K562 (cell line): ENCODE data around the gene SPHK1. TPM values are rescaled to one million over a fixed set of nuclear protein-coding genes. Genes with fewer than 3 reads are reported as not detected.

ENCODE experiments used
- DPF2 ChIP-seq: fragments of 450-650 bp; IDR thresholded peaks from 2 replicates; pipeline ENCODE4 v1.6.1; 2016
- ILK ChIP-seq: fragments of 450-650 bp; IDR thresholded peaks from 2 replicates; pipeline ENCODE4 v1.6.1; 2016; ENCODE audit warnings: missing genetic modification characterization, low read depth, mild to moderate bottlenecking, missing compliant biosample characterization, moderate library complexity, borderline replicate concordance
- MAFK ChIP-seq: IDR thresholded peaks from 2 replicates; pipeline ENCODE4 v1.6.1; 2011; ENCODE audit warnings: low read length, improper control_type of control experiment
- NELFE ChIP-seq: IDR thresholded peaks from 2 replicates; pipeline ENCODE4 v1.6.1; 2011; ENCODE audit warnings: mild to moderate bottlenecking; ENCODE audit not compliant: insufficient read depth, insufficient read length
- RAD51 ChIP-seq: fragments of 450-650 bp; IDR thresholded peaks from 2 replicates; pipeline ENCODE4 v1.7.1; 2016; ENCODE audit warnings: low read depth, mild to moderate bottlenecking, borderline replicate concordance
- SIN3A ChIP-seq, 2 experiments: fragments of 150-350 bp in 1 of 2; IDR thresholded peaks; 2 replicates each; pipeline ENCODE4 v1.6.1; 2011 to 2016; ENCODE audit warnings: borderline replicate concordance in 2 of 2, low read depth in 2 of 2, low read length in 2 of 2, mild to moderate bottlenecking in 2 of 2, moderate library complexity in 2 of 2; ENCODE audit not compliant: control insufficient read depth in 1 of 2
- SREBF1 ChIP-seq: fragments of 150-350 bp; IDR thresholded peaks from 2 replicates; pipeline ENCODE4 v1.6.1; 2014; ENCODE audit warnings: antibody characterized with exemption, low read depth, low read length, borderline replicate concordance
- ZNF140 ChIP-seq: fragments of 250-450 bp; sonication (Bioruptor Pico); IDR thresholded peaks from 2 replicates; pipeline ENCODE4 v1.8.0; 2021; ENCODE audit warnings: moderate library complexity, mild to moderate bottlenecking, inconsistent platforms
- polyA plus RNA-seq, 8 experiments: library from polyadenylated mRNA; depleted of rRNA in 4 of 8; stranded (reverse) in 5 of 8; unstranded in 3 of 8; fragments of >200 nt; fragmentation: Nextera tagmentation in 2 of 8; fragmentation: Illumina TruSeq in 1 of 8; extraction: Ambion mirVana in 2 of 8; extraction: Trizol in 1 of 8; gene quantifications; 2 replicates each; pipeline versions ENCODE4 v1.2.1 to v1.2.3, GENCODE V29; 2011 to 2014; ENCODE audit warnings: inconsistent platforms in 1 of 8, missing spikeins in 1 of 8
- total RNA-seq, 7 experiments: library from RNA; depleted of rRNA in 6 of 7; stranded (reverse); fragments of >200 nt in 6 of 7; fragmentation: Illumina TruSeq in 2 of 7; extraction: Trizol in 2 of 7; gene quantifications; 2 replicates each; pipeline versions ENCODE4 v1.2.1 to v1.2.3, GENCODE V29; 2011 to 2021; ENCODE audit warnings: low replicate concordance in 1 of 7
- TF ChIP-seq, protein P1 (sequence below): fragments of 450-650 bp; conservative IDR thresholded peaks from 2 replicates; pipeline ENCODE4 v1.6.1; 2016; ENCODE audit warnings: missing genetic modification characterization, low read depth, mild to moderate bottlenecking, control low read depth, missing compliant biosample characterization
- TF ChIP-seq, protein P2 (sequence below), 2 experiments: fragments of 450-650 bp in 1 of 2; IDR thresholded peaks; 2 replicates each; pipeline ENCODE4 v1.6.1; 2011 to 2017; ENCODE audit warnings: low read depth in 2 of 2, antibody characterized with exemption in 1 of 2, borderline replicate concordance in 1 of 2, low read length in 1 of 2, mild to moderate bottlenecking in 1 of 2, mixed read lengths in 1 of 2; ENCODE audit not compliant: control insufficient read depth in 1 of 2
- TF ChIP-seq, protein P3 (sequence below): sonication (generic); formaldehyde crosslinking; IDR thresholded peaks from 2 replicates; pipeline ENCODE4 v1.8.1; 2023; ENCODE audit warnings: mild to moderate bottlenecking, missing genetic modification reagents
- TF ChIP-seq, protein P4 (sequence below), 2 experiments: fragments of 150-350 bp in 1 of 2; IDR thresholded peaks; 2 replicates each; pipeline ENCODE4 v1.6.1; 2012 to 2016; ENCODE audit warnings: low read depth in 2 of 2, low read length in 2 of 2, mild to moderate bottlenecking in 1 of 2, moderate library complexity in 1 of 2

Gene SPHK1
- total and polyA plus RNA-seq, 9 of the 15 experiments (the other 6 are each of a cell fraction or from before 2014, with no cell fraction given) = 0.21 to 60.3 (median 14.5) TPM

DNA sequence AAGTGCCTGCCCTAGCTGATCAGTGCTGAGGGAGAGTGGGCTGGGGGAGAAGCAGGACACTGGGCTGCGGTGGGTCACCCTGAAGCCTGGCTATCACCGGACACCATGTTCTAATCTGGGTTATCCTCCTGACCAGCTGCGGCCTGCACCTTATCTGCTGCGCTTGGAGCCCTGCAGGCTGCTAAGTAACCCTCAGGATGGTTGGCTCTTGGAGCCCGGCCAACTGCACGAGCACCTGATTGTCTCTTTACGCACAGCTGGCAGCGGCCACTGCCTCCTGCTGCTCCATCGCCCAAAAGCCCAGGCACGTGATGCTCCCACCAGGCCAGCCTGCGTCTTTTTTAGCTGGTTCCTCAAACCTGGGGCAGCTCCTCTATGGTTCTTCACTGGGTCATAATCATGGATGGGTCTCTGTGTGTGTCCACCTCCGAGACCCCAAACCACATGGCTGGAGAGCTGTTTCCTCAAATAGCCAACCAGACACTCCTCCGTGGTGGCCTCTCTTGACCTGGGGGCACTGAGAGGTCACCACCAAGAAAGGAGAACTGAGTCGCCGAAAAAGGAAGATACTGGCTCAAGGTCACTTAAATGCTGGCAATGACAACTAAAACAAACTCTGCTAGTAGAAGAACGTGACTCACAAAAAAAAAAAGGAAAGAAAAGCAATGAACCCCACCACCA lies 21.7 kb downstream of the SPHK1 start (continued):
- TF ChIP-seq, protein P1, sequence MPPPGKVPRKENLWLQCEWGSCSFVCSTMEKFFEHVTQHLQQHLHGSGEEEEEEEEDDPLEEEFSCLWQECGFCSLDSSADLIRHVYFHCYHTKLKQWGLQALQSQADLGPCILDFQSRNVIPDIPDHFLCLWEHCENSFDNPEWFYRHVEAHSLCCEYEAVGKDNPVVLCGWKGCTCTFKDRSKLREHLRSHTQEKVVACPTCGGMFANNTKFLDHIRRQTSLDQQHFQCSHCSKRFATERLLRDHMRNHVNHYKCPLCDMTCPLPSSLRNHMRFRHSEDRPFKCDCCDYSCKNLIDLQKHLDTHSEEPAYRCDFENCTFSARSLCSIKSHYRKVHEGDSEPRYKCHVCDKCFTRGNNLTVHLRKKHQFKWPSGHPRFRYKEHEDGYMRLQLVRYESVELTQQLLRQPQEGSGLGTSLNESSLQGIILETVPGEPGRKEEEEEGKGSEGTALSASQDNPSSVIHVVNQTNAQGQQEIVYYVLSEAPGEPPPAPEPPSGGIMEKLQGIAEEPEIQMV (tag) = no peak
- TF ChIP-seq ZNF140 (CRISPR knock-in tag) (no peak), ILK (tag) (no peak), DPF2 (peak; percentile 98), MAFK (0 out of 2 replicates have a peak, but pooled peaks have one; percentile 22), RAD51 (peak; percentile 78), NELFE (no peak), SREBF1 (no peak; the same call in 1 of the 2 replicates), SIN3A (IDR thresholded peaks at IDR 0.05; ENCODE audit: borderline replicate concordance in 2 of 2, control insufficient read depth in 1 of 2, low read depth in 2 of 2, low read length in 2 of 2) (peak; percentile 77 to 81; a peak in 3 of 4 replicates)
- TF ChIP-seq, protein P2, sequence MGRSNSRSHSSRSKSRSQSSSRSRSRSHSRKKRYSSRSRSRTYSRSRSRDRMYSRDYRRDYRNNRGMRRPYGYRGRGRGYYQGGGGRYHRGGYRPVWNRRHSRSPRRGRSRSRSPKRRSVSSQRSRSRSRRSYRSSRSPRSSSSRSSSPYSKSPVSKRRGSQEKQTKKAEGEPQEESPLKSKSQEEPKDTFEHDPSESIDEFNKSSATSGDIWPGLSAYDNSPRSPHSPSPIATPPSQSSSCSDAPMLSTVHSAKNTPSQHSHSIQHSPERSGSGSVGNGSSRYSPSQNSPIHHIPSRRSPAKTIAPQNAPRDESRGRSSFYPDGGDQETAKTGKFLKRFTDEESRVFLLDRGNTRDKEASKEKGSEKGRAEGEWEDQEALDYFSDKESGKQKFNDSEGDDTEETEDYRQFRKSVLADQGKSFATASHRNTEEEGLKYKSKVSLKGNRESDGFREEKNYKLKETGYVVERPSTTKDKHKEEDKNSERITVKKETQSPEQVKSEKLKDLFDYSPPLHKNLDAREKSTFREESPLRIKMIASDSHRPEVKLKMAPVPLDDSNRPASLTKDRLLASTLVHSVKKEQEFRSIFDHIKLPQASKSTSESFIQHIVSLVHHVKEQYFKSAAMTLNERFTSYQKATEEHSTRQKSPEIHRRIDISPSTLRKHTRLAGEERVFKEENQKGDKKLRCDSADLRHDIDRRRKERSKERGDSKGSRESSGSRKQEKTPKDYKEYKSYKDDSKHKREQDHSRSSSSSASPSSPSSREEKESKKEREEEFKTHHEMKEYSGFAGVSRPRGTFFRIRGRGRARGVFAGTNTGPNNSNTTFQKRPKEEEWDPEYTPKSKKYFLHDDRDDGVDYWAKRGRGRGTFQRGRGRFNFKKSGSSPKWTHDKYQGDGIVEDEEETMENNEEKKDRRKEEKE (IDR thresholded peaks at IDR 0.05; ENCODE audit: borderline replicate concordance in 1 of 2, control insufficient read depth in 1 of 2, low read depth in 2 of 2, low read length in 1 of 2) = no peak
- TF ChIP-seq, protein P3, sequence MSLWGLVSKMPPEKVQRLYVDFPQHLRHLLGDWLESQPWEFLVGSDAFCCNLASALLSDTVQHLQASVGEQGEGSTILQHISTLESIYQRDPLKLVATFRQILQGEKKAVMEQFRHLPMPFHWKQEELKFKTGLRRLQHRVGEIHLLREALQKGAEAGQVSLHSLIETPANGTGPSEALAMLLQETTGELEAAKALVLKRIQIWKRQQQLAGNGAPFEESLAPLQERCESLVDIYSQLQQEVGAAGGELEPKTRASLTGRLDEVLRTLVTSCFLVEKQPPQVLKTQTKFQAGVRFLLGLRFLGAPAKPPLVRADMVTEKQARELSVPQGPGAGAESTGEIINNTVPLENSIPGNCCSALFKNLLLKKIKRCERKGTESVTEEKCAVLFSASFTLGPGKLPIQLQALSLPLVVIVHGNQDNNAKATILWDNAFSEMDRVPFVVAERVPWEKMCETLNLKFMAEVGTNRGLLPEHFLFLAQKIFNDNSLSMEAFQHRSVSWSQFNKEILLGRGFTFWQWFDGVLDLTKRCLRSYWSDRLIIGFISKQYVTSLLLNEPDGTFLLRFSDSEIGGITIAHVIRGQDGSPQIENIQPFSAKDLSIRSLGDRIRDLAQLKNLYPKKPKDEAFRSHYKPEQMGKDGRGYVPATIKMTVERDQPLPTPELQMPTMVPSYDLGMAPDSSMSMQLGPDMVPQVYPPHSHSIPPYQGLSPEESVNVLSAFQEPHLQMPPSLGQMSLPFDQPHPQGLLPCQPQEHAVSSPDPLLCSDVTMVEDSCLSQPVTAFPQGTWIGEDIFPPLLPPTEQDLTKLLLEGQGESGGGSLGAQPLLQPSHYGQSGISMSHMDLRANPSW = no peak
- TF ChIP-seq, protein P4, sequence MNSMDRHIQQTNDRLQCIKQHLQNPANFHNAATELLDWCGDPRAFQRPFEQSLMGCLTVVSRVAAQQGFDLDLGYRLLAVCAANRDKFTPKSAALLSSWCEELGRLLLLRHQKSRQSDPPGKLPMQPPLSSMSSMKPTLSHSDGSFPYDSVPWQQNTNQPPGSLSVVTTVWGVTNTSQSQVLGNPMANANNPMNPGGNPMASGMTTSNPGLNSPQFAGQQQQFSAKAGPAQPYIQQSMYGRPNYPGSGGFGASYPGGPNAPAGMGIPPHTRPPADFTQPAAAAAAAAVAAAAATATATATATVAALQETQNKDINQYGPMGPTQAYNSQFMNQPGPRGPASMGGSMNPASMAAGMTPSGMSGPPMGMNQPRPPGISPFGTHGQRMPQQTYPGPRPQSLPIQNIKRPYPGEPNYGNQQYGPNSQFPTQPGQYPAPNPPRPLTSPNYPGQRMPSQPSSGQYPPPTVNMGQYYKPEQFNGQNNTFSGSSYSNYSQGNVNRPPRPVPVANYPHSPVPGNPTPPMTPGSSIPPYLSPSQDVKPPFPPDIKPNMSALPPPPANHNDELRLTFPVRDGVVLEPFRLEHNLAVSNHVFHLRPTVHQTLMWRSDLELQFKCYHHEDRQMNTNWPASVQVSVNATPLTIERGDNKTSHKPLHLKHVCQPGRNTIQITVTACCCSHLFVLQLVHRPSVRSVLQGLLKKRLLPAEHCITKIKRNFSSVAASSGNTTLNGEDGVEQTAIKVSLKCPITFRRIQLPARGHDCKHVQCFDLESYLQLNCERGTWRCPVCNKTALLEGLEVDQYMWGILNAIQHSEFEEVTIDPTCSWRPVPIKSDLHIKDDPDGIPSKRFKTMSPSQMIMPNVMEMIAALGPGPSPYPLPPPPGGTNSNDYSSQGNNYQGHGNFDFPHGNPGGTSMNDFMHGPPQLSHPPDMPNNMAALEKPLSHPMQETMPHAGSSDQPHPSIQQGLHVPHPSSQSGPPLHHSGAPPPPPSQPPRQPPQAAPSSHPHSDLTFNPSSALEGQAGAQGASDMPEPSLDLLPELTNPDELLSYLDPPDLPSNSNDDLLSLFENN (IDR thresholded peaks at IDR 0.05; ENCODE audit: low read depth in 2 of 2, low read length in 2 of 2) = peak in 1 of 2 experiments; percentile 99; a peak in 2 of 4 replicates
